Testis (tissue), 3 donors: ENCODE measurements around the gene UBE2M. TPM values are rescaled to one million over a fixed set of nuclear protein-coding genes. Genes with fewer than 3 reads are reported as not detected.
A peak's percentile ranks its signal among the peaks of the same experiment; 100 is the strongest.

Experiments used
- DNase-seq: peaks from one replicate; pipeline ENCODE4 v3.0.0-alpha.2; 2019
- H3K27ac ChIP-seq, 2 donors: fragments of 200-600 bp; sonication (generic); one replicate each; pipeline ENCODE4 v1.5.1; 2019
- H3K27me3 ChIP-seq: fragments of 200-600 bp; sonication (generic); one replicate; pipeline ENCODE4 v1.5.1; 2019
- H3K36me3 ChIP-seq: fragments of 200-600 bp; sonication (generic); one replicate; pipeline ENCODE4 v1.5.1; 2017; ENCODE audit warnings: low read depth; ENCODE audit errors: missing control alignments
- H3K4me1 ChIP-seq: fragments of 200-600 bp; sonication (generic); one replicate; pipeline ENCODE4 v1.5.1; 2019
- H3K4me3 ChIP-seq, 2 donors: fragments of 200-600 bp; sonication (generic); one replicate each; pipeline ENCODE4 v1.5.1; 2017 to 2019
- H3K9me3 ChIP-seq: fragments of 200-600 bp; sonication (generic); one replicate; pipeline ENCODE4 v1.5.1; 2017
- POLR2A ChIP-seq: fragments of 450-650 bp; IDR thresholded peaks from one replicate; pipeline ENCODE4 v1.6.1; 2017; ENCODE audit warnings: antibody characterized with exemption, mild to moderate bottlenecking, moderate library complexity
- WGBS, 2 donors: methylation state at CpG; one replicate each; pipeline ENCODE4 v1.1.5; 2018; 5-methylcytosine and 5-hydroxymethylcytosine counted together
- intact Hi-C: fragments of 100-400 bp; cut with DNase I; formaldehyde crosslinking; loops from one replicate; pipeline ENCODE4 v1.15.1; 2023; ENCODE audit warnings: low total_unique reads
- polyA plus RNA-seq: library from polyadenylated mRNA; stranded (reverse); fragments of 350-450 nt; fragmentation: Illumina TruSeq; extraction: RNeasy Lipid Tissue Mini Kit (QIAGEN cat#74804); gene quantifications from one replicate; pipeline ENCODE4 v1.2.3, GENCODE V29; 2014; ENCODE audit warnings: low read depth, low replicate concordance; ENCODE audit not compliant: insufficient read depth
- total RNA-seq, 2 donors: library from RNA; depleted of rRNA; stranded (reverse); fragments of >200 nt; gene quantifications; one replicate each; pipeline ENCODE4 v1.2.3, GENCODE V29; 2016
- TF ChIP-seq, protein P1 (sequence below), 3 experiments: fragments of 450-650 bp in 2 of 3; fragments of 200-600 bp in 1 of 3; sonication (generic) in 1 of 3; IDR thresholded peaks; one replicate each; pipeline ENCODE4 v1.5.1; 2016 to 2019; ENCODE audit warnings: antibody characterized with exemption in 3 of 3, mild to moderate bottlenecking in 2 of 3, moderate library complexity in 1 of 3

The UBE2M gene
- total and polyA plus RNA-seq, 3 donors from 2014 or later = 65.0 to 155 (median 65.2) TPM

DNA sequence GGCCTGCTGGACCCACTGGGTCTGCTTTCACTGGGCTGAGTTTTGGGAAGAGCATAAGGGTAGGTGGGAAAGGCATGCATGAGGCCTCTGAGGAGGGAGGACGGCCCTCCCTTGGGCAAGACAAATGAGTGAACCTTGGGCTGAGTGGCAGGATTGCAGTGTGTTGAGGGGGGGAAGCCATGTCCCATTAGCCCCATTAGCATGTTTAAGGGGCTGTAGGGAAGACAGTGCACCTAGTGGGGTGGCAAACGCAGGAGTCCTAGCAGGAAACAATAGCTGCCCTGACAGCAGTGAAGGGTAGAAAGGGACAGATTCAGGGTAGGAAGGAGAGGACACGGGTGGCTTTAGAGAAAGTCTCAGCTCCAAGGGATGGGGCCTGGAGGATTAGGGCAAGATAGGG lies 35.7 kb downstream of the UBE2M start:
- no peak for DNase-seq
- Histone ChIP-seq H3K4me1 (peaks cover 17% of the 10 kb centered on the region), H3K4me3 (no peak overlapping the region), H3K27me3 (no peaks in the 10 kb centered on the region), H3K9me3 (no peaks in the 10 kb centered on the region), H3K36me3 (no peaks in the 10 kb centered on the region), H3K27ac (no peak overlapping the region)
- intact Hi-C loops = no loop called here
- WGBS, 2 donors = 80 to 84% methylated on average over 3 of the region's 3 CpGs
- TF ChIP-seq POLR2A = no peak
- TF ChIP-seq, protein P1, sequence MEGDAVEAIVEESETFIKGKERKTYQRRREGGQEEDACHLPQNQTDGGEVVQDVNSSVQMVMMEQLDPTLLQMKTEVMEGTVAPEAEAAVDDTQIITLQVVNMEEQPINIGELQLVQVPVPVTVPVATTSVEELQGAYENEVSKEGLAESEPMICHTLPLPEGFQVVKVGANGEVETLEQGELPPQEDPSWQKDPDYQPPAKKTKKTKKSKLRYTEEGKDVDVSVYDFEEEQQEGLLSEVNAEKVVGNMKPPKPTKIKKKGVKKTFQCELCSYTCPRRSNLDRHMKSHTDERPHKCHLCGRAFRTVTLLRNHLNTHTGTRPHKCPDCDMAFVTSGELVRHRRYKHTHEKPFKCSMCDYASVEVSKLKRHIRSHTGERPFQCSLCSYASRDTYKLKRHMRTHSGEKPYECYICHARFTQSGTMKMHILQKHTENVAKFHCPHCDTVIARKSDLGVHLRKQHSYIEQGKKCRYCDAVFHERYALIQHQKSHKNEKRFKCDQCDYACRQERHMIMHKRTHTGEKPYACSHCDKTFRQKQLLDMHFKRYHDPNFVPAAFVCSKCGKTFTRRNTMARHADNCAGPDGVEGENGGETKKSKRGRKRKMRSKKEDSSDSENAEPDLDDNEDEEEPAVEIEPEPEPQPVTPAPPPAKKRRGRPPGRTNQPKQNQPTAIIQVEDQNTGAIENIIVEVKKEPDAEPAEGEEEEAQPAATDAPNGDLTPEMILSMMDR (IDR thresholded peaks at IDR 0.05) = no peak

DNA sequence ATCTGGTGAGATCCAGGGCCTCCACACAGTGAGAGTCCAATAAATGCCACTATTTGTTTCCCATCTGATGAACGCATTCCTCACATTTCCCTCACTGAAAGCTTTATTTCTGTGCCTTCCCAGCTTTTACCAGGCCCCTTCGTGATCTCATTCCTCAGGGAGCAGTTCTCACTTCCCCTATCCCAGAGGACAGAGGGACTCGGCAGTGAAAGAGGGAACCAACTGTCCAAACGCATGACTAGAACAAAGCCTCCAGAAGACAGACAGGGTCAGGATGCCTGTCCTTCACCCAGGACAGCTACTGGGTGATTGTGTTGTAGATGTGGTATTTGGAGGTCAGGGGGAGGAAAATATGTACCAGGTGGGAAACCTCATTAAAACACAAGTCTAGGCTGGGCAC lies 36.8 kb downstream of the UBE2M start:
- peaks cover 19% of the 10 kb centered on the region for H3K4me1 ChIP-seq
- H3K4me3 ChIP-seq = no peak overlapping the region
- H3K9me3 ChIP-seq = no peaks in the 10 kb centered on the region
- 66 to 67% methylated on average over 4 of the region's 4 CpGs for WGBS, 2 donors
- H3K36me3 ChIP-seq = no peaks in the 10 kb centered on the region
- intact Hi-C loops = no loop called here
- H3K27me3 ChIP-seq = no peaks in the 10 kb centered on the region
- no peak for TF ChIP-seq POLR2A
- TF ChIP-seq, protein P1 (IDR thresholded peaks at IDR 0.05) = no peak
- no peak for DNase-seq
- no peak overlapping the region for H3K27ac ChIP-seq

DNA sequence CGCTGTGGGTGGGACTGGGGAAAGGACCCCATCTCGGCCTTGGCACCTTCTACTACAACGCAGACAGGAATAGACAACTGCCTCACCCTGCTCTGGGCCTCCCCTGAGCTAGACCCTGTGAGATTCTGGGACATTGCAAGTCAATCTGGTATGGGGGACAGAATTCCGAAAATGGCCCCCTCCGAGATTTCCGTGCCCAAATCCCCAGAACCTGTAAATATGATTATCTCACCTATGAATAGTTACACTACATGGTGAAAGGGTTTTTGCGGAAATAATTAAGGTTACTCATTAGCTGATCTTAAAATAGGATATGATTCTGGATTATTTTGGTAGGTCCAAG lies 38.2 kb downstream of the UBE2M start:
- Histone ChIP-seq H3K9me3 (no peaks in the 10 kb centered on the region), H3K27ac (peak overlapping the region; percentile 94 to 97), H3K36me3 (no peaks in the 10 kb centered on the region), H3K4me3 (peak overlapping the region; percentile 81 to 94), H3K27me3 (no peaks in the 10 kb centered on the region), H3K4me1 (peaks cover 19% of the 10 kb centered on the region)
- DNase-seq = no peak
- WGBS, 2 donors = 2 to 8% methylated on average over 7 of the region's 7 CpGs
- TF ChIP-seq POLR2A = no peak
- TF ChIP-seq, protein P1 (IDR thresholded peaks at IDR 0.05) = no peak
- intact Hi-C loops = no loop called here

DNA sequence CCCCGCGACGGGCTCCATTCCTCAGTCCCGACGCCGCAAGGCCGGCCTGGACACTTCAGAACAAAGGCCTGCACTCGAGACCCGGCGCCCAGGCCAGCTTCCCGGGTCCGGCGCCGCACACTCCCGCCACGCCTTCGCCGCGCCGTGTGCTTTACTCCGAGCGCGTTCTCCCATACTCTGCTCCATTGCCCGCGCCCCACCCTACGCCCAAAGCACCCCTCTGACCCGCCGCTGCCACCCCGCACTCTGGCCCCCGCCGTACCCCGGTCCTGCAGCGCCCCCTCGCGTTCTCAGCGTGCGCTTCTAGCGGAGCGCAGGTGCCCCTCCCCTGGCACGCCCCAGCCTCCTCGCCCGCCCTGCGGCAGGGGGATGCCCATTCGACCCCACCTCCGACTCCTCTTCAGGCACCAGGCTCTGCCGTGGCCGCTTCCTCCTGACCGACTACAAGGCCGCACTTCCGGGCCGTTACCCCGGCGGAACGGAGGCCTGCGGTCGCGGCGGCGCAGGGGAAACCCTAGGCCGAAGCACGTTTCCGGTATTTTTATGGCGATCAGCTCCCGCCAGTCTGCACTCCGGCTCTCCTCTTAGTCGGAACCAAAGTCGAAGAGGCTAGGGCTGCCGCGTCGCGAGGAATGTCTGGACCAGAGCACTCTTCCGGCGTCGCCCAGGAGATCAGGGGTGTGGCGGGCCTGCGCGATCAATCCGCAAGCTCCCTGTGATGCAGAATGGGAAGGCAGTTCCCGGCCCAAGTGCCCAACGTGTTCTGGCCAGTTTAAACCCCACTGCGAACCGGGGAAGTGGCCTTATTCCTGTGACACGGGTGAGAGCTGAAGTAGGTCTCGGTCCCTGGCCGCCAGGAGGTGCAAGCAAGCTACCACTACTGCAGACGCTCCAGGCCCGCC lies 38.8 kb downstream of the UBE2M start, which contains the start of gene ZBTB45:
ZBTB45 (minus strand) TSS at position 456 of the 902 bp plus-strand sequence. CDS start 2,137 bp downstream, outside the sequence.
- DNase-seq = peak; percentile 93
- Histone ChIP-seq H3K4me1 (peaks cover 19% of the 10 kb centered on the region), H3K4me3 (peak within 1 kb of the TSS; percentile 81 to 94), H3K36me3 (no peaks in the 10 kb centered on the region), H3K27me3 (no peaks in the 10 kb centered on the region), H3K9me3 (no peaks in the 10 kb centered on the region), H3K27ac (peak within 1 kb of the TSS; percentile 94 to 97)
- no peak for TF ChIP-seq POLR2A
- TF ChIP-seq, protein P1 (IDR thresholded peaks at IDR 0.05) = peak; percentile 65 to 89 (median 85)
- WGBS, 2 donors = 1% methylated on average over 38 to 76 of the region's 87 CpGs
- intact Hi-C loops = no loop called here

DNA sequence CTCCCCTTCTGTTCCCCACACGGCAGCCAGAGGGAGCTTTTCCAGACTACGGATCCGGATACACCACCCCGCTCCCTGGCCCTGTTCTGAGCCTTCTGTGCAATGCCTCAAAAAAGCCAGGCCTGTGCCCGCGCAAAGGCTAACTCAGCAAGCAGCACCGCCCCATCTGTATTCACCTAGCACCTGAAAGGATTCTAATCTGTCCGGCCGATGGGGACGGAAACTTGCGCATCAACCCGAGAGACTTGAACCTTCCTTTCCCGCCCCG lies 39.4 kb downstream of the UBE2M start:
- 0 to 1% methylated on average over 11 to 12 of the region's 14 CpGs for WGBS, 2 donors
- intact Hi-C loops = no loop called here

More for the DNA sequence above, 39.4 kb downstream of the UBE2M start:
- TF ChIP-seq, protein P1 (IDR thresholded peaks at IDR 0.05) = peak in 1 of 3 experiments; percentile 56
- no peak for TF ChIP-seq POLR2A
- H3K27me3 ChIP-seq = no peaks in the 10 kb centered on the region
- H3K9me3 ChIP-seq = no peaks in the 10 kb centered on the region
- H3K4me3 ChIP-seq = peak overlapping the region; percentile 81 to 94
- H3K27ac ChIP-seq = peak overlapping the region; percentile 94 to 97
- peaks cover 19% of the 10 kb centered on the region for H3K4me1 ChIP-seq
- DNase-seq = peak; percentile 72
- H3K36me3 ChIP-seq = no peaks in the 10 kb centered on the region
